ENCODE data around the gene RSRC2. TPM values are rescaled to one million over a fixed set of nuclear protein-coding genes. Genes with fewer than 3 reads are reported as not detected.

Gene RSRC2
- total and polyA plus RNA-seq, 10 of the 15 experiments (the other 5 are each of a cell fraction or from before 2014, with no cell fraction given): 49.8 to 112 (median 60.6) TPM

DNA sequence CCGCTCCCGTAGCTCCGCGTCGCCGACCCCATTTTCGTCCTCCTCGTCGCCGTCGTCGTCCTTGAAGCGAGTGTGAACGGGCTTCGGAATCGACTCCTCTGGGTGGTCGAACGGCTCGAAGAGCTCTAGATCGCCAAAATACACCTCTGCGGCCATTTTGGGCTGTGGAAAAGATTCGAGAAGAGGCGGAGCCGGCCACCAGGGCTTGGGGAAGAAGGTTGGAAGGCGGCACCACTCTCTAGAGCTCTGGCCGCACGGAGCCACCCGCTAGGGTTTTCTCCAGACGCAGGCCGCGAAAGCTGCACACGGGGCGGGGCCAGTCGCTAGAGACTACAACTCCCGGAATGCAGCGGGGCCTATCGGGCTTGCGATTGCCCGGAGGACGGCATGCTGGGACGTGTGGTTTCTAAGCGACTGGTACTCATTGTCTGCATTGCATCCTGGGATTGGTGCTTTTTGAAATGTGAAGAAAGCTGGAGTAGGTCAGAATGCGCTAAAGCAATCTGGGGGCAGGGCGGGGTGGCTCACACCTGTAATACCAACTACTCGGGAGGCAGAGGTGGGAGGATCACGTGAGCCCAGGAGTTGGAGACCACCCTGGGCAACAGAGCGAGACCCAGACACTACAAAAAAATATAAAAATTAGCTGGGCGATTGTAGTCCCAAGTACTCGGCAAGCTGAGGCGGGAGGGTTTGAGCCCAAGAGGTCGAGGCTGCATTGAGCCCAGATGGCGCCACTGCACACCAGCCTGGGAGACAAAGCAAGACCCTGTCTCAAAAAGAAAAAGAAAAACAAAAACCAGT lies 25.8 kb downstream of the RSRC2 start, which contains the start of gene ZCCHC8 (continued):
- TF ChIP-seq CUX1 (IDR thresholded peaks at IDR 0.05; ENCODE audit: insufficient replicate concordance, low read depth, low read length): no peak

DNA sequence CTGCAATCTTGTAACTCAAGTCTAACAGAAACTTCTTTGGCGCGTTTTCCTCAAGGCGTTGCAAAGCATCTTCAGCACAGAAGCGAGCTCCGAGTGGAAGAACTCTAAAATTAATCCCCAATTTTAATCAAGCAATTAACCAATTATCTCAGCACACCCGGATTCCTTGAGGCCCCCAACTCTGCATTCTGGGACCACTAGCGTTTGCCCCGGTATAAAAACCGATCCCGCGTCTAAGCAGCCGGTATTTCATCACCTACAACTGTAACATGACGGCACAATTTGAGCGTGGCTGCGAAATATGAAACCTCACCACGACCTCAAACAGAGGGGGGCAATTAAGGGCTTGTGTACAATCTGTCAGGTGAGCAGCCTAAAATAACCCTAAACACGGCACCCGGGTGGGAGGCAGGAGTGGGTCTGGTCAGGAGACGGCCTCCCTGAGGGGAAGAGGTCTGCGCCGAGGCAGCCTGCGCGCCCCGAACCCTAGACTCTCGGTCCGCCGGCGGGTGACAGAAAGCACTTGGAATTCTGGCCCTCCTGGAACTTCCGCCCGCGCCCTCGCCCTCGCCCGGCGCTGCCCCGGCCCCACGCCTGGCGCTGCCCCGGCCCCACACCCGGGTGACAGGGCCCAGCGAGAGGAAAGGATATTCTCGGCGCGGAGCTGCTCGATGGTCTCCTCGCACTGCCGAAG lies 26.6 kb downstream of the RSRC2 start:
- in situ Hi-C loops (cut with MboI) (no loop called here), intact Hi-C loops (cut with micrococcal nuclease; ENCODE audit: unreplicated experiment) (loop anchor here (2.0 kb wide), 1 partner anchor 27 kb away; the partner anchor contains the start of genes KNTC1 and RSRC2)
- peak; percentile 39 for ATAC-seq
- SMC1A ChIA-PET (ENCODE audit: uncharacterized antibody, unreplicated experiment): interaction anchor here (1.2 to 6.2 kb wide), 15 partner anchors 10 to 100 kb away, joined by 3 to 39 read pairs (median 8); partner anchors contain the start of genes KNTC1 and RSRC2
- H3K9ac ChIP-seq (ENCODE audit: control insufficient read depth, insufficient read depth, low read length): peak overlapping the region; percentile 99
- peaks cover 7 to 16% of the 10 kb centered on the region in 2 experiments for H3K36me3 ChIP-seq (ENCODE audit: control insufficient read depth in 2 of 2, insufficient read depth in 2 of 2, low read length in 1 of 2)
- POLR2A ChIA-PET: interaction anchor here (0.5 to 6.0 kb wide), 14 partner anchors 12 to 778 kb away, joined by 3 to 160 read pairs (median 4); partner anchors contain the start of genes KNTC1 and RSRC2
- no peaks in the 10 kb centered on the region for H4K20me1 ChIP-seq (ENCODE audit: control insufficient read depth, insufficient read depth)
- RAD21 ChIA-PET (ENCODE audit: unreplicated experiment): interaction anchor here (0.8 to 6.4 kb wide), 12 partner anchors 8 to 390 kb away, joined by 3 to 49 read pairs (median 4); partner anchors contain the start of genes KNTC1 and RSRC2
- peak overlapping the region; percentile 94 for H2AFZ ChIP-seq (ENCODE audit: control insufficient read depth, low read depth, low read length)
- no peak for DNase-seq (ENCODE audit: low read depth, low spot score)
- peak overlapping the region; percentile 96 for H3K4me3 ChIP-seq
- H3K27me3 ChIP-seq (replicated peaks in 1 of 2; ENCODE audit: control insufficient read depth in 2 of 2, insufficient read depth in 2 of 2, low read length in 1 of 2): no peaks in the 10 kb centered on the region
- TSS peak; percentile 51 for BruUV-seq (replicated peaks)
- H3K4me2 ChIP-seq (ENCODE audit: control insufficient read depth, insufficient read depth): peak overlapping the region; percentile 87
- peaks cover 44% of the 10 kb centered on the region for H3K79me2 ChIP-seq (ENCODE audit: control insufficient read depth, insufficient read depth, low read length)
- H3K27ac ChIP-seq (ENCODE audit: control insufficient read depth, insufficient read depth): peak overlapping the region; percentile 98
- under 1% methylated on average over 47 of the region's 47 CpGs for WGBS (ENCODE audit: insufficient coverage, insufficient replicate concordance, low lambda C conversion rate, missing lambda C conversion rate)
- no peaks in the 10 kb centered on the region for H3K9me3 ChIP-seq (replicated peaks; ENCODE audit: control insufficient read depth, insufficient read depth, low read length)
- peaks cover 10% of the 10 kb centered on the region for H3K4me1 ChIP-seq (ENCODE audit: control insufficient read depth, insufficient read depth, low read length)
- no peak for FAIRE-seq
- CTCF ChIA-PET: interaction anchor here (0.5 to 2.6 kb wide), 12 partner anchors 11 to 252 kb away, joined by 3 to 16 read pairs (median 6); partner anchors contain the start of genes DENR, KNTC1 and RSRC2
- TF ChIP-seq NR2F1 (conservative IDR thresholded peaks at IDR 0.05) (0 out of 2 replicates have a peak, but pooled peaks have one; percentile 44), SMARCA5 (IDR thresholded peaks at IDR 0.05) (0 out of 2 replicates have a peak, but pooled peaks have one; percentile 3), ZNF687 (IDR thresholded peaks at IDR 0.05) (0 out of 2 replicates have a peak, but pooled peaks have one; percentile 20), FOXK2 (IDR thresholded peaks at IDR 0.05) (no peak), ZSCAN29 (IDR thresholded peaks at IDR 0.05) (peak; percentile 97), SIX5 (IDR thresholded peaks at IDR 0.05; ENCODE audit: low read depth, low read length, severe bottlenecking) (no peak), CREM (IDR thresholded peaks at IDR 0.05; ENCODE audit: low read depth) (peak; percentile 76), TCF3 (IDR thresholded peaks at IDR 0.05; ENCODE audit: borderline replicate concordance, insufficient read depth, low read depth, low read length) (no peak), CHD1 (IDR thresholded peaks at IDR 0.05; ENCODE audit: low read depth, low read length) (0 out of 2 replicates have a peak, but pooled peaks have one; percentile 72)
